ENCODE data around the gene FADD.
A peak's percentile ranks its signal among the peaks of the same experiment; 100 is the strongest.

FADD gene

DNA sequence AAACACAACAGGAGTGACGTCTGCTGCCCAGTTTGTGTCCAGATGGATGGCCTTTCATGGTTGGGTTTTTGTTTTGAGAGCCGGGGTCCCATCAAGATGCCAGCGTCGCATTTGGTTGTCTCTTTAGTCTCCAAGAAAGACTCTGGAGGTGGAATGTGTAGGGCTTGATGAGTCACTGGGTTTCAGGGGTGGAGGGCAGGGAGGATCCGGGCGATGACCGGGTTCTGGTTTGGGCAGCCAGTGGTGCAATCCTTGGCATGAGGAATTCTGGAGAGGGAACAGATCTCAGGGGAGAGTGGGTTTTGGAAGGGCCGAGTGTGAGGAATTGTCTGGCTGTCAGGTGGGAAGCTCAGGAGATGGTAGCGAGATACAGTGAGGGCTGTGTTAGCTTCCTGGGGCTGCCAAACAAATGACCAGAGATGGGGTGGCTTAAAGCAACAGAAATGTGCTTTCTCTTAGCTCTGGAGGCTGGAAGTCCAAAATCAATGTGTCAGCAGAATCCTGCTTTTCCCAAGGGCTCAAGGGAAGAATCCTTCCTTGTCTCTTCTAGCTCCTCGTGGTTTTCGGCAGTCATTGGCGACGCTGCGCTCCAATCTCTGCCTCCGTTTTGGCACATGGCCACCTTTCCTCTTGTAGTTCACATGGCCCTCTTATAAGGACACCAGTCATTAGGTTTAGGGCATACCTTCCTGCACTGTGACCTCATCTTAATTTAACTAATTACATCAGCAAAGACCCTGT, 41.0 kb downstream of the FADD start:
- H3K4me1 ChIP-seq (ENCODE audit: control insufficient read depth in 1 of 2, insufficient read depth in 1 of 2, low read depth in 1 of 2, low read length in 1 of 2), result no peaks in the 10 kb centered on the region
- no peaks in the 10 kb centered on the region for H3K9me3 ChIP-seq
- TF ChIP-seq CTCF (IDR thresholded peaks at IDR 0.05), result no peak
- no peak overlapping the region for H3K4me3 ChIP-seq (ENCODE audit: low read depth in 1 of 2, low read length in 1 of 2)
- no peaks in the 10 kb centered on the region for H3K36me3 ChIP-seq
- H3K27me3 ChIP-seq, result peaks cover 31% of the 10 kb centered on the region
- no peak overlapping the region for H3K27ac ChIP-seq

GRCh38 chr11:70244698-70245097, 41.6 kb downstream of the FADD start:
- no peaks in the 10 kb centered on the region for H3K36me3 ChIP-seq
- H3K4me3 ChIP-seq (ENCODE audit: low read depth in 1 of 2, low read length in 1 of 2), result no peak overlapping the region
- no peaks in the 10 kb centered on the region for H3K4me1 ChIP-seq (ENCODE audit: control insufficient read depth in 1 of 2, insufficient read depth in 1 of 2, low read depth in 1 of 2, low read length in 1 of 2)
- peaks cover 25% of the 10 kb centered on the region for H3K27me3 ChIP-seq
- H3K9me3 ChIP-seq, result no peaks in the 10 kb centered on the region
- H3K27ac ChIP-seq, result no peak overlapping the region
- no peak for TF ChIP-seq CTCF (IDR thresholded peaks at IDR 0.05)

DNA sequence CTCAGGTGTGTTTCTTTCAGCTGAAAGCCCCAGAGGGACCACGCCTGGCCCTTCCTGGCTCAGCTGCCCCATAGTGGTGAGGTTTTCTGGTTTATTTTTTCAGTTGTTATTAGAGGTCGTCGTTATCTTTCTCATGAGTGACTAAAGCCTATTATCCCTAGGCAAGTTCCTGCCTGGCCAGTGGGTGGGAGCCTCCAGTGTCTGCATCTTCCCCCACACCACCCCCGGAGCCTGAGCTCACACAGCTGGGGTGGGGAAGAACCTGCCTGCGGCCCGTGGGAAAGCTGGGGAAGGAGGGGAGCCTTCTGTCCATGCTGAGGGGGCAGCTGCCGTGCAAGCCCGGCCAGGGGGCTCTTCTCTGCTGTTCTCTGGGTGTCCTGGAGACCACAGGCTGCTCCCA, 43.1 kb downstream of the FADD start:
- no peak for TF ChIP-seq CTCF (IDR thresholded peaks at IDR 0.05)

DNA sequence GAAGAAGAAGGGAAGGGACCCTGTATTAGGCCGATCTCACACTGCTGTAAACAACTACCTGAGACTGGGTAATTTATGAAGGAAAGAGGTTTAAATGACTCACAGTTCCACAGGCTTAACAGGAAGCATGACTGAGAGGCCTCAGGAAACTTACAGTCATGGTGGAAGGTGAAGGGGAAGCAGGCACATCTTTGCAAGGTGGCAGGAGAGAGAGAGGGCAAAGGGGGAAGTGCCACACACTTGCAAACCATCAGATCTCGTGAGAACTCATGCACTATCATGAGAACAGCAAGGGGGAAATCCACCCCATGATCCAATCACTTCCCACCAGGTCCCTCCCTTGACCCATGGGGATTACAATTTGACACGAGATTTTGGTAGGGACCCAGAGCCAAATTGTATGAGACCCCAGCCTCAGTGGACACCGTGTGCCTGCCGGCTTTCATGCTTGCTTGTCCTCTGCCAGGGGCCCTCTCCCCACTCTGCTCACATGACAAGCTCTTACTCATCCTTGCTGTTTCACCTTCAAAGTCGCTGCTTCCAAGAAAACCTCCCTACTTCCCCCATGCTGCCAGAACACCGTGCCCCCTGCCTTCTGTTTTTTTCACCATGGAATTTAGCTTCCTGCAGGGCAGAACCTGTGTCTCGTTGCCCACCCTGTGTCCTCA, 44.1 kb downstream of the FADD start:
- peaks cover 4% of the 10 kb centered on the region for H3K27me3 ChIP-seq
- H3K9me3 ChIP-seq, result no peaks in the 10 kb centered on the region
- no peak overlapping the region for H3K4me3 ChIP-seq (ENCODE audit: low read depth in 1 of 2, low read length in 1 of 2)
- no peaks in the 10 kb centered on the region for H3K36me3 ChIP-seq
- no peaks in the 10 kb centered on the region for H3K4me1 ChIP-seq (ENCODE audit: control insufficient read depth in 1 of 2, insufficient read depth in 1 of 2, low read depth in 1 of 2, low read length in 1 of 2)
- peak overlapping the region; percentile 26 for H3K27ac ChIP-seq
- no peak for TF ChIP-seq CTCF (IDR thresholded peaks at IDR 0.05)

More for the DNA sequence above, 43.1 kb downstream of the FADD start:
- H3K27me3 ChIP-seq, result peaks cover 11% of the 10 kb centered on the region
- H3K36me3 ChIP-seq, result no peaks in the 10 kb centered on the region
- no peak overlapping the region for H3K4me3 ChIP-seq (ENCODE audit: low read depth in 1 of 2, low read length in 1 of 2)
- H3K27ac ChIP-seq, result no peak overlapping the region
- no peaks in the 10 kb centered on the region for H3K4me1 ChIP-seq (ENCODE audit: control insufficient read depth in 1 of 2, insufficient read depth in 1 of 2, low read depth in 1 of 2, low read length in 1 of 2)
- no peaks in the 10 kb centered on the region for H3K9me3 ChIP-seq

- Histone ChIP-seq H3K27me3 (peaks cover 4% of the 10 kb centered on the region), H3K36me3 (no peaks in the 10 kb centered on the region), H3K9me3 (no peaks in the 10 kb centered on the region), H3K4me3 (ENCODE audit: low read depth in 1 of 2, low read length in 1 of 2) (no peak overlapping the region), H3K4me1 (ENCODE audit: control insufficient read depth in 1 of 2, insufficient read depth in 1 of 2, low read depth in 1 of 2, low read length in 1 of 2) (no peaks in the 10 kb centered on the region), H3K27ac (no peak overlapping the region)
- TF ChIP-seq CTCF (IDR thresholded peaks at IDR 0.05), result no peak
Observed at GRCh38 chr11:70247710-70248072, 44.6 kb downstream of the FADD start.

All from neutrophil (primary cell).